NK-92 treated with Interleukin-12 subunit alpha and Interleukin-12 subunit beta, amount 100 ng/mL, for 24 hours (cell line): ENCODE measurements around the gene WDR88.
A peak's percentile ranks its signal among the peaks of the same experiment; 100 is the strongest.
"Not testable (repeated sequence)": the region's sequence is repeated elsewhere in the genome, so short reads cannot be mapped to it uniquely, and the experiment has no call there.

Source experiments
- DNase-seq: peaks from one replicate; lab custom pipeline; 2025; lab: John Stamatoyannopoulos, UW

WDR88 gene

DNA sequence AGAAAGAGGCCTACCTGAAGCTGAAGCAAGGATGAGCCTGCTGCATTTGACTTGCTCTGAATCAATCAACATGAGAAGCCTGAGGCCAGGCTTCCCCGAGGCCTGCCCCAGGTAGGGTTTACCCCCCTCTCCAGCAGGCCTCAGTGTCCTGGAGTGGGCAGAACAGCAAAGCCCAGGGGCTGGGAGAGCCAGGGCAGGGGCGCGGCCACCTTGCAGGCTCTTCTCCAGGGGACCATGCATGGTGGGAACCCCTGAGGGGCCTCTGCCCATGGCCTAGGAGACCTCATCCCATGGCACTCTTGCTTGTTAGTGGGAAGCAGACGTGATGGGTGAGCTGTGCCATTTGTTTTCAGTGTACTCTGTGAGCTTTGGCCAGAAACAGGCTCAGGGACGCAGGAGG, 42.3 kb downstream of the WDR88 start:
- DNase-seq: no peak

DNA sequence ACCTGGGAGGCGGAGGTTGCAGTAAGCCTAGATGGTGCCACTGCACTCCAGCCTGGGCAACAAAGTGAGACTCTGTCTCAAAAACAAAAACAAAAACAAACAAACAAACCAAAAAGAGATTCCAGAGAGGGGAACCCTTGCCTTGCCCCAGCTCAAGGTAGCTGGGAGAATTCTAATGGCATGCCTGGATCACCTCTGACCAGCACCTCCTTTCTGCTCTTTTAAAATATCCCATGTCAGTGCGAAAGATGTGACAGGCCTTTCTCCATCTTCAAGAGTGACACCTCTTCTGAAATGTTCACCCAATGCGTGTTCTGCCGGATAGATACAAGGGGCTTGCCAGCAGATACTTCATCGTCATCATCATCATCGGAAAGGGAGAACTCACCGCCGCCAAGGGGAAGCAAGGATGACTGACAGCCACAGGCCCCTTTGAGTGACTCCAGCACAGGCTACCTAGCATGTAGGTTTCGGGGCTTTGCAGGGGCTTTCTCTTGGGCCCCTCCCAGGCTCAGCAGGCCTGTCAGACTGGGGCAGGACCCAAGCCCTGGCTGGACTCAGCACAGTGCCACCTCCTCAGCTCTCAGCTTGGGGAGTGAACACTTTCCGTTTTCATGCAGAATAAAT, 43.4 kb downstream of the WDR88 start:
- DNase-seq: no peak

GRCh38 chr19:33175886-33176669, 44.2 kb downstream of the WDR88 start:
- peak; percentile 18 for DNase-seq

DNA sequence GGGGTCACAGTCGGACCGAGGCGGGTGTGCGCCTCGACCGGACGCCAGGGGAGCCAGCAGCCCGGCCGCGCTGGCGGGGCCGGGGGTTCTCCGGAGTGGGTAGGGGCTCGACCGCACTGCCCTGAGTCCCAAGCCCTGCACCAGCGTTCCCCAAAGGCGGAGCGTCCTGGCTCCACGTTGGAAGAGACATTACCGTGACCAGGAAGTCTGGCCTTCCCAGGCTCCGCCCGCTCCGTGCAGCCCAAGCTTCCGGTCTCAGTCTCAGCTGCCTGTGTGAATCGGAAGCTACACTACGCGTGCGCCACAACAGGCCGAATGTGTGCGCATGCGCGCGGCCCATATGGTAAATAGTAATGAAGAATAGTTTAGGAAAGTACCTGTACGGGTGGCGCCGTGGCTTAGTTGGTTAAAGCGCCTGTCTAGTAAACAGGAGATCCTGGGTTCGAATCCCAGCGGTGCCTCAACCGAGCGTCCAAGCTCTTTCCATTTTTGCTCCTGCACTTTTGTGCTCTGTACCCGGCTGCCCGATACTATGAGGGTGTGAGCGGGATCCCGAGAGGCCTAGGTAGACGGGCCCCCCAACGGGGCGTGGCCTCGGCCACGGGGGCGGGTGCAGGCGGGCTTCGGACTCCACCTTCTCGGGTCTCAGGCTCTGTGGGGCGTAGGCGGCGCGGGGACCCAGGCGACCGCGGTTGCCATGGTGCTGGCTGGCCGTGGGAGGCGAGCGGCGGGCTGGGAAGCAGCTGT, 44.9 kb downstream of the WDR88 start:
- DNase-seq: peak; percentile 99

DNA sequence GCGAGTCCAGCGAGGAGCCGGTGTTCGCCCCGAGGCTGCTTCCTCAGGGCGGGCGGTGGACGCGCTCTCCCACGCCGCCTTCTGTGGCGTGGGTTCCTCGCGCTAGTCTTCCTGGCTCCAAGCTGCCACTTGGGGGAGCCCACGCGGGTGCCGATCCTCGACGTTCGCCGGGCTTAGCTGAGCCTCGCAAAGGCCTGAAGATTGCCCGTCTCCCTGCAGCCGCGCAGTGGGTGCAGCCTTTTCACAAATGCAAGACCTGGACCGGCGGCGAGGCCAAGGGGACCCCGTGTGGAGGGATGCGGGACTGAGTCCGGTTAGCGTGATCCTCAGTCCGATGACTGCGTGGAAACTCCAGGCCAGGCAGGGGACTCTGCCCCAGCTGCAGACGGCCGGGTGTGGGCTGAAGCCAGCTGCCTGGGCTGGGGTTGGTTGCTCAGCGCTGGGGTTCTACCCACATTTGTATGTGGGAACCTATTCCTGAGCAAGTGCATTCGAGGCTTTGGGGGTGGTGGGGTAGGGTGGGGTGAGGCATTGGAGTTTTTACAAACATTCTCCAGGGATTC, 45.6 kb downstream of the WDR88 start:
- peak; percentile 76 for DNase-seq

DNA sequence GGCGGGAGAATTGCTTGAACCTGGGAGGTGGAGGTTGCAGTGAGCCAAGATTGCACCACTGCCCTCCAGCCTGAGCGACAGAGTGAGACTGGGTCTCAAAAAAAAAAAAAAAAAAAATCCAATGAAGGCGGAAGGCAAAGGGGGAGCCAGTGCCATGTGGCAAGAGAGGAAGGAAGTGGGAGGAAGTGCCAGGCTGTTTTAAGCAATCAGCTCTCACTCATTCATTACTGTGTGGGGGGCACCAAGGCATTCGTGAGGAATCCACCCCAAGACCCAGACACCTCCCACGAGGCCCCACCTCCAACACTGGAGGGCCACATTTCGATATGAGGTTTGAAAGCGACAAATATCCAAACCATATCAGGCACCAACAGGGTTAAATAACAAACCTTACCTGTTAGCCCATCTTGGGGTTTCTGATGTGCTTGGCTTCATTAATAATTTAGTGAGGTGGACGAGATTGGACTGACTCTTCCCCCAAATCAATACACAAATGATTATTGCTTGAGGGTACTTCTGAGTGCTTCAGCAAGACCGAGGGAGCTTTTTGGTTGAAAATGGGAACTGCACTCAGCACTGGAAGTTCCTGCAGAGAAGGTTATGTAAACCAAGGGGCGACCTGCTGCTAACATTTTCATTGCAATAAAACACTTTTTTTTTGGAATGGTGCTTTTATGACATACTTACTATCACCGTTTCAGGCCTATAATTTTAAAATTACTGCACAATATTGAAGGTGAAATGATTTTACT, 54.7 kb downstream of the WDR88 start:
- no peak for DNase-seq

GRCh38 chr19:33187183-33187540, 55.2 kb downstream of the WDR88 start:
- no peak for DNase-seq

DNA sequence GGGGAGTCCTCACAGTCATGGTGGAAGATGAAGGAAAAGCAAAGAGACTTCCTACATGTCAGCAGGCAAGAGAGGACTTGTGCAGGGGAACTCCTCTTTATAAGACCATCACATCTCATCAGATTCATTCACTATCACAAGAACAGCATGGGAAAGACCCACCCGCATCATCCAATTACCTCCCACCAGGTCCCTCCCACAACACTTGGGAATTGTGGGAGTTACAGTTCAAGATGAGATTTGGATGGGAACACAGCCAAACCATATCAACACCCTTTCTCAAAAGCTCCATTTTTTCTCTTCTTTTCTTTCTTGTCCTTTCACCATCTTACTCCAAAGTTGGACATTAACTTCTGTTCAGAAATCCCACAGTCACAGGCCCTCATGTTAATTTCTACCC, 57.5 kb downstream of the WDR88 start:
- DNase-seq: no peak

GRCh38 chr19:33191092-33191491, 59.2 kb downstream of the WDR88 start:
- not testable (repeated sequence) for DNase-seq

- DNase-seq: no peak
Measured at GRCh38 chr19:33191501-33191900, 59.6 kb downstream of the WDR88 start.

DNA sequence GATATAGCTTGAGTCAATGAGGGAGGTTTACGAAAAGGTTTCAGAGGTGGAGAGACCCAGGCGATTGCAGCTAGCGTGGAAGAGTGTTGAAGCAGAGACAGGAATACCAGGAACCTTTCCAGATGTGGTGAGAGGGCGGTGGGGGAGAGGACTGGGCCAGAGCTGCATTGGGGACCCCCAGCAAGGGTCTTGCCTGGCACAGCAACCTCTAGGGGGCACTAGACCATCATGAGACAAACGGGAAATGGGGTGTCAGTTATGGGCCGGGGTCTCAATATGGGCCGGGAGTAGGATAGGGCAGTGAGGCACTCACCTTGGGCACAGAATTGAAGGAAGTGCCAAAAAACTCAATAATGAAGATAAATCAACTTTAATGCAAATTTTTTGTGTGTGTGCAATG, 60.1 kb downstream of the WDR88 start:
- DNase-seq: no peak

- no peak for DNase-seq
Measured at GRCh38 chr19:33193269-33193864, 61.5 kb downstream of the WDR88 start.

GRCh38 chr19:33193865-33194362, 62.0 kb downstream of the WDR88 start, which contains the start of gene LRP3:
Gene LRP3 (plus strand): TSS chr19:33194330. CDS start chr19:33194786, 456 bp downstream.
- no peak for DNase-seq

DNA sequence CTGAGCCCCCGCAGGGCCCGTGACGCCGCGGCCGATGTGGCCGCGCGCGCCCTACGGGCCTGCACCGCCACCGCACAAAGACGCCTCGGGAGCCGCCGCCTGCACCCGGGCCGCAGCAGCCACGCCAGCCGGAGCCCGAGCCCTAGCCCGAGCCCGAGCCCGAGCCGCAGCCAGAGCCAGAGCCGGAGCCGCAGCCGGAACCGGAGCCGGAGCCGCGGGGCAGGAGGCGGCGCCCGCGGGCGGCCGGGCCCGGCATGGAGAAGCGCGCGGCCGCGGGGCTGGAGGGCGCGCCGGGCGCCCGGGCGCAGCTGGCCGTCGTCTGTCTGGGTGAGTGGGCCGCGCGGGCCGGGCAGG, 62.6 kb downstream of the WDR88 start:
- no peak for DNase-seq

GRCh38 chr19:33194886-33195644, 63.2 kb downstream of the WDR88 start:
- DNase-seq: no peak

DNA sequence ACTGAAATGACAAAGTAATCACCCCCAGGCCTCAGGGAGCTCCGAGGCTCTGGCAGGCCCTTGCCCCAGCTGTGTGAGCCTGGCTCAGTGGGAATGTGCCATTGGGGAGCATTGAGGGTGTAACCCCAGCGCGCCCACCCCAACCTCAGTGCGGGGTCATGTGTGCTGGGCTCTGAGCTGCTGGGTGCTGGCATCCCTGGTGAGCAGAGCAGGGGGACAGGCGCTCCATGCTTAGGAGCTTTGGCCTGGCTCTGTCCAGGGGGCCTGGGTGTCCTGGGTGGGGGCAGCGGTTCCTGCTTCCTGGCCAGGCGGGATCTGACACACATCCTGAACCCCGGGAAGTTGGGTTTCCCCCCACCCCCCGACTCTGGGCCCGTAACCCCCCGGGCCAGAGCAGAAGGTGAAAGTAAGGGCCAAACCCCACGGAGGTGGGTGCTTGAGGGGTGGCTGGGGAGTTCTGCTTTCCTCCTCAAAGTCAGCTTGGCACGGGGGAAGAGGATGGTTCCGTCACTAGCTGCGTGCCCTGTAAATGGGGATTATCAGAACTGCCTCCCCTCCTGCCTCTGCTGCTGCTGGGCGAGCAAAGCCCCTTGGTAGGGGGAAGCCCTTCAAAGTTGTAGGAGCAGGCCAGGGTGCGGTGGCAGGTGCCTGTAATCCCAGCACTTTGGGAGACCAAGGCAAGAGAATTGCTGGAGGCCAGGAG, 63.9 kb downstream of the WDR88 start:
- no peak for DNase-seq

GRCh38 chr19:33196446-33197193, 64.7 kb downstream of the WDR88 start:
- DNase-seq: no peak

DNA sequence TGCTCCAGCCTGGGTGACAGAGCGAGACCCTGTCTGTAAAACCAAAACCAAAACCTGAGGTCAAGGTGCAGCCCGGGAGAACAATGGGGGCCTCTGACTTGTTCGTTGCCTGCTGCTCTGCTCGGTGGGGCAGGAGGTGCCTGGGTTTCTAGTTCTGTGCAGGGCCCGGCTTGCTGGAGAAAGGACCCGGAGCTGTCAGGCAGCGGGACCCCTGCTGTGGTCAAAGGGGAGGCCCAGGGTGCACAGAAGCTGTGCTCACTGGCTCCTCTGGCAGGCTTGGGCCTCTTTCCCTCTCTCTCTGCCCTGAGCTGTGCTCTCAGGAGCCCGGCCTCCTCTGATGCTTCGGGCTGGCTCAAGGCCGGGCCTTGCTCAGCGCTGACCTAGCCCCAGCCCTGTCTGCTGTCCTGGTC, 65.7 kb downstream of the WDR88 start:
- no peak for DNase-seq

GRCh38 chr19:33198169-33198568, 66.3 kb downstream of the WDR88 start:
- no peak for DNase-seq
